ENCODE data around the gene PPP1R13L. TPM values are rescaled to one million over a fixed set of nuclear protein-coding genes. Genes with fewer than 3 reads are reported as not detected.
"Not testable (repeated sequence)": the region's sequence is repeated elsewhere in the genome, so short reads cannot be mapped to it uniquely, and the experiment has no call there.

The PPP1R13L gene
- total RNA-seq, 4 donors from 2014 or later, result 5.5 to 15.5 (median 9.3) TPM

DNA sequence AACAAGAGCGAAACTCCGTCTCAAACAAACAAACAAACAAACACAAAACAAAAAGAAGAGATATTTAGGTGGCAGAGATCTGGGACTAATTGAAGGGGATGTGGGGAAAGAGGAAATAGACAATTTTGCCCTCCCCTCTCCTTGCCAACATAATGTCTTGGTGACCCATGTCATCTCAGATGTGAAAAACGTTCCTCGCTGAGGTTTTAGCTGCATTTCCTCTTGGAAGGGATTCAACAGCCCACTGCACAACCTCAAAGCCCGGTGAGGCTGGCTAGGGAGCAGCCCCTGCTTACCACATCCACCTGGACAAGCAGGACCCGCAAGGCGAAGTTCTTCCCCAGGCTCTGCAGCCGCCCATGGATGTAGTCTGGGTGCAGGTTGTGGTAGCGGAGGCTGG is 13.9 kb upstream of the PPP1R13L start:
- no peak for ATAC-seq
- no peak overlapping the region for H3K27ac ChIP-seq
- no peak overlapping the region for H3K4me3 ChIP-seq
- H3K36me3 ChIP-seq, result peaks cover 0 to 83% of the 10 kb centered on the region in 2 donors
- H3K4me1 ChIP-seq, result peaks cover 0 to 22% (median 4%) of the 10 kb centered on the region in 3 donors
- H3K9me3 ChIP-seq, result no peaks in the 10 kb centered on the region
- TF ChIP-seq EP300 (IDR thresholded peaks at IDR 0.05) (no peak), POLR2AphosphoS5 (IDR thresholded peaks at IDR 0.05) (no peak), POLR2A (IDR thresholded peaks at IDR 0.05) (no peak)
- TF ChIP-seq, protein P1, sequence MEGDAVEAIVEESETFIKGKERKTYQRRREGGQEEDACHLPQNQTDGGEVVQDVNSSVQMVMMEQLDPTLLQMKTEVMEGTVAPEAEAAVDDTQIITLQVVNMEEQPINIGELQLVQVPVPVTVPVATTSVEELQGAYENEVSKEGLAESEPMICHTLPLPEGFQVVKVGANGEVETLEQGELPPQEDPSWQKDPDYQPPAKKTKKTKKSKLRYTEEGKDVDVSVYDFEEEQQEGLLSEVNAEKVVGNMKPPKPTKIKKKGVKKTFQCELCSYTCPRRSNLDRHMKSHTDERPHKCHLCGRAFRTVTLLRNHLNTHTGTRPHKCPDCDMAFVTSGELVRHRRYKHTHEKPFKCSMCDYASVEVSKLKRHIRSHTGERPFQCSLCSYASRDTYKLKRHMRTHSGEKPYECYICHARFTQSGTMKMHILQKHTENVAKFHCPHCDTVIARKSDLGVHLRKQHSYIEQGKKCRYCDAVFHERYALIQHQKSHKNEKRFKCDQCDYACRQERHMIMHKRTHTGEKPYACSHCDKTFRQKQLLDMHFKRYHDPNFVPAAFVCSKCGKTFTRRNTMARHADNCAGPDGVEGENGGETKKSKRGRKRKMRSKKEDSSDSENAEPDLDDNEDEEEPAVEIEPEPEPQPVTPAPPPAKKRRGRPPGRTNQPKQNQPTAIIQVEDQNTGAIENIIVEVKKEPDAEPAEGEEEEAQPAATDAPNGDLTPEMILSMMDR (IDR thresholded peaks at IDR 0.05), result no peak
- H3K27me3 ChIP-seq, result no peaks in the 10 kb centered on the region
- 62 to 85% methylated on average over 4 to 6 of the region's 9 CpGs for WGBS, 2 donors (ENCODE audit: low coverage in 1 of 2)

DNA sequence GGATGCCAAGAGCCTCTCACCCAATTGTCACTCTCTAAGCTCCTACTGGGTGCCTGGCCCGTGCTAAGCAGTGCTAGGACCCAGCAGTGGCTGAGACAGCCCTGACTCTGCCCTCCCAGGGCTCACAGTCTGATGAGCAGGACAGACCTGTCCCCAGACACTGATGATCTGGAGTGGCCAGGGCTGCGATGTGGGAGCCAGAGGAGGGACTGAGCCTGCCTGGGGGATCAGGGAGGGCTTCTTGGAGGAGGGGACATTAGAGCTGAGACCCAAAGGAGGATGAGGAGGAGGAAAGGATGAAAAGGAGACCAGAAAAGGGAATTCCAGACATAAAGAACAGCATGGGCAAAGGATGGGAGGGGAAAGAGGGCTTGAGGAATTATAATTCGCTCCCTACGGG is 12.3 kb upstream of the PPP1R13L start:
- 0 to 90% methylated on average over 1 to 3 of the region's 4 CpGs for WGBS, 2 donors (ENCODE audit: low coverage in 1 of 2)
- ATAC-seq, result no peak
- no peaks in the 10 kb centered on the region for H3K9me3 ChIP-seq
- no peak overlapping the region for H3K4me3 ChIP-seq
- no peak overlapping the region for H3K27ac ChIP-seq
- H3K27me3 ChIP-seq, result no peaks in the 10 kb centered on the region
- H3K36me3 ChIP-seq, result peaks cover 0 to 99% of the 10 kb centered on the region in 2 donors
- TF ChIP-seq, protein P1 (IDR thresholded peaks at IDR 0.05), result no peak
- TF ChIP-seq EP300 (IDR thresholded peaks at IDR 0.05), result no peak
- TF ChIP-seq POLR2AphosphoS5 (IDR thresholded peaks at IDR 0.05), result no peak
- TF ChIP-seq POLR2A (IDR thresholded peaks at IDR 0.05), result no peak
- H3K4me1 ChIP-seq, result peaks cover 0 to 9% (median 0%) of the 10 kb centered on the region in 3 donors

DNA sequence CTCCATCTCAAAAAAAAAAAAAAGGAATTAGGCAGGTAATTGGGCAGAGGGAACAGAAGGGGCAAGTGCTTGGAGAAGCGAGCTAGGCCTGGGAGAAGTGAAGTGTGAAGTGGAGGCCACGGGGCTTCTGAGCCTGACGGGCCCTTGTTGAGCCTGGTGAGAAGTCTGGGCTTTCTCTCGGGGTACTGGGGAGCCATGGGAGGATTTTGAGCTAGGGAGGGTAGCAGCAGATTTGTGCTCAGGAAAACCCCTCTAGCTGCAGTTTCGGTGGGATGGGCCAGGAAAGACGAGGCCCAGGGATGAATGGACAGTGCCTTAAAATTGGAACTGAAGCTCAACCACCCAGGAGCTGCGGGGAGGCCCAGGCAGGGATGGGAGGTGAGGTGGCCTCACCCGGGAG is 9.6 kb upstream of the PPP1R13L start:
- 92 to 96% methylated on average over 5 to 6 of the region's 8 CpGs for WGBS, 2 donors (ENCODE audit: low coverage in 1 of 2)
- ATAC-seq, result no peak
- H3K9me3 ChIP-seq, result no peaks in the 10 kb centered on the region
- no peak overlapping the region for H3K4me3 ChIP-seq
- H3K27me3 ChIP-seq, result no peaks in the 10 kb centered on the region
- TF ChIP-seq POLR2AphosphoS5 (IDR thresholded peaks at IDR 0.05), result no peak
- H3K4me1 ChIP-seq, result peaks cover 0 to 4% (median 0%) of the 10 kb centered on the region in 3 donors
- H3K36me3 ChIP-seq, result peaks cover 0 to 84% of the 10 kb centered on the region in 2 donors
- H3K27ac ChIP-seq, result no peak overlapping the region

DNA sequence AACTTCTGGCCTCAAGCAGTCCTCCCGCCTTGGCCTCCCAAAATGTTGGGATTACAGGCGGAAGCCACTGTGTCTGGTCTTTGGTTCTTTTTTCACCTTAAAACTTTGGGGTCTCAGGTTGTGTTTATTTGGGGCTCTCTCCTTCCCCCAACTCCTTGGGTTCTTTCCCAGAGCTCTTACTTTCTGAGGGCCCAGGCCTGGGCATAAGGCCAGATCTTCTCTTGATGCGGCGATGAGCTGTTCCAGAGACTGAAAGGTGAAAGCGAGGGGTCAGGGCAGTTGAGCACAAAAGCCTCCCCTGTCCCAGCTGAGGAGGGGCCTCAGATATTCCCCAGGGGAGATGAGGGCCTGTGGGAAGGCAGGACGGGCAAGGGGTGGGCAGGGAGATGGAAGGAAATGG is 8.6 kb upstream of the PPP1R13L start:
- no peak for ATAC-seq
- Histone ChIP-seq H3K4me1 (peaks cover 0 to 4% (median 0%) of the 10 kb centered on the region in 3 donors), H3K4me3 (no peak overlapping the region), H3K36me3 (peaks cover 0 to 84% of the 10 kb centered on the region in 2 donors), H3K9me3 (no peaks in the 10 kb centered on the region), H3K27me3 (no peaks in the 10 kb centered on the region), H3K27ac (no peak overlapping the region)
- WGBS, 2 donors (ENCODE audit: low coverage in 1 of 2), result 95% methylated on average over 3 of the region's 6 CpGs; no CpG with 5 or more reads in 1 of the 2 donors
- TF ChIP-seq POLR2AphosphoS5 (IDR thresholded peaks at IDR 0.05), result no peak
- TF ChIP-seq, protein P1 (IDR thresholded peaks at IDR 0.05), result no peak
- TF ChIP-seq EP300 (IDR thresholded peaks at IDR 0.05), result no peak
- no peak for TF ChIP-seq POLR2A (IDR thresholded peaks at IDR 0.05)

DNA sequence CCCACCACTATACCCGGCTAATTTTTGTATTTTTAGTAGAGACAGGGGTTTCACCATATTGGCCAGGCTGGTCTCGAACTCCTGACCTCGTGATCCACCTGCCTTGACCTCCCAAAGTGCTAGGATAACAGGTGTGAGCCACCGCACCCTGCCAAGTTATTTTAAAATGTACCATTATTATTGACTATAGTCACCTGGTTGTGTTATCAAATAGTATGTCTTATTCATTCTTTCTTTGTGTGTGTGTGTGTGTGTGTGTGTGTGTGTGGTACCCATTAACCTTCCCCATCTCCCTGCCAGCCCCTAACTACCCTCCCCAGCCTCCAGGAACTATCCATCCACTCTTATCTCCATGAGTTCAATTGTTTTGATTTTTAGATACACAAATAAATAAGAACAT is 5.5 kb upstream of the PPP1R13L start:
- 100% methylated on average over 1 to 3 of the region's 4 CpGs for WGBS, 2 donors (ENCODE audit: low coverage in 1 of 2)
- not testable (repeated sequence) for ATAC-seq, H3K27ac ChIP-seq, H3K4me3 ChIP-seq, H3K27me3 ChIP-seq, H3K9me3 ChIP-seq
- Histone ChIP-seq H3K36me3 (peaks cover 0 to 58% of the 10 kb centered on the region in 2 donors), H3K4me1 (peaks cover 0 to 25% (median 4%) of the 10 kb centered on the region in 3 donors)

DNA sequence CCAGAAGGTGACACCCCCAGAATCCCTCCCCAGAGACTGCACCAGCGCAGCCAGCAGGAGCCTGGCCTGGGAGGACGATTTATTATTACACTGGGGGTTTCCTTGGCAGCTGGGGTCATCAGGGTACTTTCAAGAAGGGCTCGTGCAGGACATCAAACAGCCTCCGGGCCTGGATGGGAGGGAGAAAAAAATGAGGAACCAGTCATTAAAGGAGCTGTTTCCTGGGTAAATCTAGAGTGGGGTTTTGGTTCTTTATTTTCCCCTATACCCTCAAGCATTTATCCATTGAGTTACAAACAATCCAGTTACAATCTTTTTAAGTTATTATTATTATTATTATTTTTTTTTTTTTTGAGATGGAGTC is 4.7 kb upstream of the PPP1R13L start:
- ATAC-seq, result no peak
- Histone ChIP-seq H3K27me3 (peaks cover 7% of the 10 kb centered on the region), H3K4me3 (no peak overlapping the region), H3K27ac (no peak overlapping the region), H3K36me3 (peaks cover 0 to 52% of the 10 kb centered on the region in 2 donors), H3K4me1 (peaks cover 0 to 33% (median 6%) of the 10 kb centered on the region in 3 donors), H3K9me3 (no peaks in the 10 kb centered on the region)
- TF ChIP-seq, protein P1 (IDR thresholded peaks at IDR 0.05), result no peak
- TF ChIP-seq POLR2AphosphoS5 (IDR thresholded peaks at IDR 0.05) (no peak), POLR2A (IDR thresholded peaks at IDR 0.05) (no peak), EP300 (IDR thresholded peaks at IDR 0.05) (no peak)
- WGBS, 2 donors (ENCODE audit: low coverage in 1 of 2), result 43 to 56% methylated on average over 1 to 2 of the region's 4 CpGs

Data from gastroesophageal sphincter (tissue), 4 donors.